HepG2 (cell line): ENCODE results near the gene UCK2. TPM values are rescaled to one million over a fixed set of nuclear protein-coding genes. Genes with fewer than 3 reads are reported as not detected.

Experiments used
- ATAC-seq: fragments of 200-7000 bp; cut with Tn5 transposase; 3 replicates; pipeline ENCODE4 v1.9.1; 2020; ENCODE audit warnings: mild to moderate bottlenecking, moderate library complexity
- BruUV-seq: library from RNA; stranded (reverse); fragments of 400-500 nt; replicated peaks from 2 replicates; lab custom pipeline; 2021; lab: Mats Ljungman, UMichigan
- CTCF ChIA-PET: fragments of 300-600 bp; formaldehyde crosslinking; extraction: SDS; loops from one replicate; lab custom pipeline; 2021; ENCODE audit warnings: low total read pairs, inconsistent platforms, low intra/inter-chr PET ratio; lab: Yijun Ruan, JAX
- POLR2A ChIA-PET: fragments of 350-600 bp; sonication (Branson Sonifier 250); formaldehyde crosslinking; loops from one replicate; lab custom pipeline; 2020; ENCODE audit warnings: antibody characterized with exemption, inconsistent platforms; lab: Yijun Ruan, JAX
- DNase-seq: peaks from one replicate; pipeline ENCODE4 v3.0.0-alpha.2; 2015; ENCODE audit warnings: low spot score
- FAIRE-seq: peaks from 3 replicates; lab custom pipeline; 2011; peaks lifted over from hg19 to GRCh38; lab: Jason Lieb, UNC
- H2AFZ ChIP-seq: one replicate; pipeline ENCODE4 v1.6.1; 2011; ENCODE audit warnings: low read length, inconsistent platforms
- H3K27ac ChIP-seq: fragments of 300-600 bp; 3 replicates; pipeline ENCODE4 v1.8.0; 2011; ENCODE audit warnings: mixed run types, mild to moderate bottlenecking, mixed read lengths, low read length, inconsistent platforms; ENCODE audit not compliant: insufficient read depth; ENCODE audit errors: extremely low read length
- H3K27me3 ChIP-seq, 2 experiments: fragments of 200-600 bp in 1 of 2; 2 replicates in 1 of 2; 3 replicates in 1 of 2; pipeline versions ENCODE4 v1.6.0 to v1.8.0; 2011; ENCODE audit warnings: low read length in 2 of 2, mild to moderate bottlenecking in 2 of 2, moderate library complexity in 2 of 2, inconsistent platforms in 1 of 2; ENCODE audit not compliant: insufficient read depth in 2 of 2, control insufficient read depth in 1 of 2
- H3K36me3 ChIP-seq, 2 experiments: fragments of 200-600 bp in 1 of 2; replicated peaks in 1 of 2; 2 replicates in 1 of 2; 3 replicates in 1 of 2; pipeline versions ENCODE4 v1.5.1 to v1.8.0; 2011; ENCODE audit warnings: low read length in 2 of 2, inconsistent platforms in 1 of 2; ENCODE audit not compliant: insufficient read depth in 2 of 2, control insufficient read depth in 1 of 2
- H3K4me1 ChIP-seq: 2 replicates; pipeline ENCODE4 v1.5.1; 2012; ENCODE audit warnings: low read length, inconsistent platforms; ENCODE audit not compliant: insufficient read depth
- H3K4me2 ChIP-seq: 2 replicates; pipeline ENCODE4 v1.6.0; 2011; ENCODE audit warnings: low read depth, low read length, inconsistent platforms
- H3K4me3 ChIP-seq, 3 experiments: fragments of 200-600 bp in 1 of 3; sonication (generic), shearing (Covaris generic) in 1 of 3; replicated peaks in 1 of 3; 2 replicates each; pipeline ENCODE4 v1.5.1; 2011 to 2016; ENCODE audit warnings: low read length in 3 of 3, inconsistent platforms in 2 of 3, low read depth in 2 of 3, mild to moderate bottlenecking in 2 of 3, control low read depth in 1 of 3, mixed read lengths in 1 of 3; ENCODE audit not compliant: insufficient read depth in 1 of 3
- H3K79me2 ChIP-seq: one replicate; pipeline ENCODE4 v1.6.1; 2011; ENCODE audit warnings: low read length, inconsistent platforms; ENCODE audit not compliant: insufficient read depth
- H3K9ac ChIP-seq: 2 replicates; pipeline ENCODE4 v1.6.0; 2011; ENCODE audit warnings: mild to moderate bottlenecking, low read depth, low read length, inconsistent platforms; ENCODE audit not compliant: insufficient read depth
- H3K9me3 ChIP-seq: 2 replicates; pipeline ENCODE4 v1.5.1; 2012; ENCODE audit warnings: mild to moderate bottlenecking, low read length
- H4K20me1 ChIP-seq: 2 replicates; pipeline ENCODE4 v1.6.0; 2011; ENCODE audit warnings: inconsistent platforms, mild to moderate bottlenecking, low read length, moderate library complexity; ENCODE audit not compliant: insufficient read depth
- ARID4A ChIP-seq: sonication (generic); formaldehyde crosslinking; IDR thresholded peaks from 2 replicates; pipeline ENCODE4 v1.5.0; 2020; ENCODE audit warnings: mild to moderate bottlenecking, missing genetic modification reagents, borderline replicate concordance
- FLYWCH1 ChIP-seq: sonication (generic); formaldehyde crosslinking; IDR thresholded peaks from 2 replicates; pipeline ENCODE4 v1.8.1; 2023; ENCODE audit warnings: mild to moderate bottlenecking, missing genetic modification reagents
- GRHL1 ChIP-seq: sonication (generic); formaldehyde crosslinking; conservative IDR thresholded peaks from 2 replicates; pipeline ENCODE4 v1.8.0; 2022; ENCODE audit warnings: missing genetic modification reagents
- MAF1 ChIP-seq: sonication (generic); formaldehyde crosslinking; IDR thresholded peaks from 2 replicates; pipeline ENCODE4 v1.5.0; 2020; ENCODE audit warnings: missing genetic modification reagents, borderline replicate concordance
- MTF2 ChIP-seq: sonication (generic); formaldehyde crosslinking; IDR thresholded peaks from 2 replicates; pipeline ENCODE4 v1.5.0; 2020; ENCODE audit warnings: missing genetic modification reagents, borderline replicate concordance
- NFAT5 ChIP-seq: sonication (generic); formaldehyde crosslinking; IDR thresholded peaks from 2 replicates; pipeline ENCODE4 v1.4.0; 2020; ENCODE audit warnings: missing genetic modification reagents
- NFATC3 ChIP-seq: sonication (generic); formaldehyde crosslinking; IDR thresholded peaks from 2 replicates; pipeline ENCODE4 v1.5.1; 2020; ENCODE audit warnings: mild to moderate bottlenecking, missing genetic modification reagents
- SALL2 ChIP-seq: sonication (generic); formaldehyde crosslinking; IDR thresholded peaks from 2 replicates; pipeline ENCODE4 v1.8.1; 2023; ENCODE audit warnings: mild to moderate bottlenecking, missing genetic modification reagents, inconsistent platforms
- SOX6 ChIP-seq, 2 experiments: fragments of 450-650 bp in 1 of 2; sonication (generic) in 1 of 2; formaldehyde crosslinking in 1 of 2; IDR thresholded peaks; 2 replicates each; pipeline versions ENCODE4 v1.4.0 to v1.6.1; 2017 to 2020; ENCODE audit warnings: antibody characterized with exemption in 1 of 2, mild to moderate bottlenecking in 1 of 2, missing genetic modification reagents in 1 of 2
- ZBTB3 ChIP-seq: sonication (generic); formaldehyde crosslinking; IDR thresholded peaks from 2 replicates; pipeline ENCODE4 v1.4.0; 2020; ENCODE audit warnings: low read depth, mild to moderate bottlenecking, moderate library complexity, missing genetic modification reagents, borderline replicate concordance
- ZFYVE20 ChIP-seq: sonication (generic); formaldehyde crosslinking; IDR thresholded peaks from 2 replicates; pipeline ENCODE4 v1.8.0; 2023; ENCODE audit warnings: low read depth, mild to moderate bottlenecking, moderate library complexity, missing genetic modification reagents, borderline replicate concordance
- ZNF3 ChIP-seq: IDR thresholded peaks from 2 replicates; pipeline ENCODE4 v1.7.0; 2017; ENCODE audit warnings: inconsistent platforms
- in situ Hi-C: cut with HindIII; loops from 2 replicates; pipeline ENCODE4 v1.10.0; 2017; ENCODE audit warnings: low pct_unique_long_range_greater_than_20kb; ENCODE audit not compliant: extremely low pct_ligation_motif_present
- intact Hi-C: fragments of 100-400 bp; cut with micrococcal nuclease; formaldehyde crosslinking; loops from one replicate; pipeline ENCODE4 v1.10.0; 2022; ENCODE audit not compliant: unreplicated experiment
- polyA plus RNA-seq, 8 experiments: library from polyadenylated mRNA; depleted of rRNA in 3 of 8; stranded (reverse) in 7 of 8; unstranded in 1 of 8; fragments of >200 nt; fragmentation: Illumina TruSeq in 4 of 8; extraction: Trizol in 4 of 8; gene quantifications; 2 replicates each; pipeline versions ENCODE4 v1.2.1 to v1.2.3, GENCODE V29; 2011 to 2016; ENCODE audit warnings: low read depth in 4 of 8, missing spikeins in 1 of 8, mixed read lengths in 1 of 8; ENCODE audit not compliant: insufficient read depth in 1 of 8
- total RNA-seq, 5 experiments: library from RNA; depleted of rRNA; stranded (reverse); fragments of >200 nt; fragmentation: Illumina TruSeq; extraction: Trizol; gene quantifications; 2 replicates each; pipeline ENCODE4 v1.2.3, GENCODE V29; 2016; ENCODE audit warnings: low read depth in 1 of 5

UCK2 gene
- total and polyA plus RNA-seq, 2 of the 13 experiments (the other 11 are each of a cell fraction or from before 2014, with no cell fraction given): 64.3 to 78.0 TPM

GRCh38 chr1:165799387-165799786 lies 28.0 kb upstream of the UCK2 start:
- in situ Hi-C loops: no loop called here
- TF ChIP-seq ZFYVE20 (CRISPR knock-in tag) (no peak), ZBTB3 (CRISPR knock-in tag) (no peak), MAF1 (CRISPR knock-in tag) (no peak), GRHL1 (no peak), MTF2 (no peak), ZNF3 (CRISPR knock-in tag) (no peak), NFAT5 (no peak), SOX6 (IDR thresholded peaks at IDR 0.05) (no peak), SOX6 (CRISPR knock-in tag; IDR thresholded peaks at IDR 0.05) (no peak), FLYWCH1 (CRISPR knock-in tag) (no peak), NFATC3 (CRISPR knock-in tag) (no peak), SALL2 (CRISPR knock-in tag) (no peak), ARID4A (no peak)

More at GRCh38 chr1:165799387-165799786, 28.0 kb upstream of the UCK2 start:
- H3K9ac ChIP-seq: no peak overlapping the region
- BruUV-seq: no TSS peak
- DNase-seq (no peak), FAIRE-seq (no peak), ATAC-seq (no peak)
- 0 out of 2 replicates have a peak, but pooled peaks cover 5% of the 10 kb centered on the region for H3K4me1 ChIP-seq
- H3K4me2 ChIP-seq: no peak overlapping the region
- CTCF ChIA-PET: no interaction called here
- H3K9me3 ChIP-seq: no peaks in the 10 kb centered on the region
- H4K20me1 ChIP-seq: no peaks in the 10 kb centered on the region
- no peak overlapping the region for H3K27ac ChIP-seq
- H3K4me3 ChIP-seq: no peak overlapping the region
- H3K79me2 ChIP-seq: no peaks in the 10 kb centered on the region
- no peak overlapping the region for H2AFZ ChIP-seq
- no peaks in the 10 kb centered on the region for H3K36me3 ChIP-seq
- intact Hi-C loops: no loop called here
- POLR2A ChIA-PET: no interaction called here
- no peaks in the 10 kb centered on the region for H3K27me3 ChIP-seq
